Uterus (tissue), 4 donors: ENCODE results near the gene AHCYL2. TPM values are rescaled to one million over a fixed set of nuclear protein-coding genes. Genes with fewer than 3 reads are reported as not detected.
"Not testable (repeated sequence)": the region's sequence is repeated elsewhere in the genome, so short reads cannot be mapped to it uniquely, and the experiment has no call there.

ENCODE experiments used
- DNase-seq, 2 donors: peaks; one replicate each; pipeline ENCODE4 v3.0.0-alpha.2; 2019 to 2020
- H3K27ac ChIP-seq, 2 donors: fragments of 200-600 bp; sonication (generic); 1 replicate in 1 of 2; 2 replicates in 1 of 2; pipeline ENCODE4 v1.5.1; 2016 to 2018
- H3K27me3 ChIP-seq, 2 donors: fragments of 200-600 bp; sonication (generic); one replicate each; pipeline ENCODE4 v1.5.1; 2018 to 2019; ENCODE audit warnings: control low read depth in 1 of 2
- H3K36me3 ChIP-seq, 2 donors: fragments of 200-600 bp; sonication (generic); one replicate each; pipeline ENCODE4 v1.5.1; 2019; ENCODE audit warnings: control low read depth in 1 of 2
- H3K4me1 ChIP-seq, 2 donors: fragments of 200-600 bp; sonication (generic); one replicate each; pipeline ENCODE4 v1.5.1; 2018 to 2019; ENCODE audit warnings: control low read depth in 1 of 2
- H3K4me3 ChIP-seq, 2 donors: fragments of 200-600 bp; sonication (generic); 1 replicate in 1 of 2; 2 replicates in 1 of 2; pipeline ENCODE4 v1.5.1; 2018 to 2019; ENCODE audit warnings: mild to moderate bottlenecking in 1 of 2
- H3K9me3 ChIP-seq, 2 donors: fragments of 200-600 bp; sonication (generic); one replicate each; pipeline ENCODE4 v1.5.1; 2019; ENCODE audit warnings: control low read depth in 1 of 2
- CTCF ChIP-seq, 4 experiments: fragments of 200-600 bp in 2 of 4; fragments of 450-650 bp in 2 of 4; sonication (generic) in 2 of 4; IDR thresholded peaks; one replicate each; pipeline ENCODE4 v1.5.1; 2016 to 2019; ENCODE audit warnings: antibody characterized with exemption in 4 of 4, mild to moderate bottlenecking in 2 of 4, moderate library complexity in 1 of 4
- POLR2A ChIP-seq, 2 donors: fragments of 450-650 bp; IDR thresholded peaks; one replicate each; pipeline ENCODE4 v1.6.1; 2016; ENCODE audit warnings: antibody characterized with exemption in 2 of 2, mild to moderate bottlenecking in 1 of 2, moderate library complexity in 1 of 2
- intact Hi-C: fragments of 100-400 bp; cut with DNase I; formaldehyde crosslinking; loops from one replicate; pipeline ENCODE4 v1.15.1; 2023; ENCODE audit warnings: low total_unique reads
- total RNA-seq, 4 donors: library from RNA; depleted of rRNA in 3 of 4; stranded (reverse); fragments of >200 nt in 3 of 4; gene quantifications; one replicate each; pipeline versions ENCODE4 v1.1.0 to v1.2.4, GENCODE V29; 2014 to 2023
- donor health status: DM: yes; HTN: yes; CAD: no.

AHCYL2 gene
- total RNA-seq, 4 donors from 2014 or later: 5.6 to 29.2 (median 23.7) TPM

GRCh38 chr7:129466796-129467195 lies 242.0 kb downstream of the AHCYL2 start:
- Histone ChIP-seq H3K4me3 (no peak overlapping the region), H3K27me3 (no peaks in the 10 kb centered on the region), H3K9me3 (no peaks in the 10 kb centered on the region), H3K27ac (no peak overlapping the region), H3K36me3 (no peaks in the 10 kb centered on the region), H3K4me1 (no peaks in the 10 kb centered on the region)
- DNase-seq: no peak
- intact Hi-C loops: no loop called here
- no peak for TF ChIP-seq POLR2A (IDR thresholded peaks at IDR 0.05)

- H3K27ac ChIP-seq: no peak overlapping the region
- no peaks in the 10 kb centered on the region for H3K9me3 ChIP-seq
- no peaks in the 10 kb centered on the region for H3K36me3 ChIP-seq
- TF ChIP-seq CTCF (IDR thresholded peaks at IDR 0.05) (no peak), POLR2A (IDR thresholded peaks at IDR 0.05) (no peak)
- intact Hi-C loops: no loop called here
- DNase-seq: no peak
- H3K4me1 ChIP-seq: no peaks in the 10 kb centered on the region
- H3K27me3 ChIP-seq: no peaks in the 10 kb centered on the region
- H3K4me3 ChIP-seq: no peak overlapping the region
Measured at GRCh38 chr7:129468087-129468486, 243.3 kb downstream of the AHCYL2 start.

GRCh38 chr7:129468547-129468946 lies 243.7 kb downstream of the AHCYL2 start:
- H3K4me3 ChIP-seq: no peak overlapping the region
- TF ChIP-seq CTCF (IDR thresholded peaks at IDR 0.05): no peak
- TF ChIP-seq POLR2A (IDR thresholded peaks at IDR 0.05): no peak
- intact Hi-C loops: no loop called here
- DNase-seq: no peak
- no peak overlapping the region for H3K27ac ChIP-seq
- H3K9me3 ChIP-seq: no peaks in the 10 kb centered on the region
- H3K36me3 ChIP-seq: no peaks in the 10 kb centered on the region
- no peaks in the 10 kb centered on the region for H3K27me3 ChIP-seq
- H3K4me1 ChIP-seq: no peaks in the 10 kb centered on the region

GRCh38 chr7:129469930-129470329 lies 245.1 kb downstream of the AHCYL2 start:
- Histone ChIP-seq H3K4me1 (no peaks in the 10 kb centered on the region), H3K36me3 (no peaks in the 10 kb centered on the region), H3K9me3 (no peaks in the 10 kb centered on the region), H3K27me3 (no peaks in the 10 kb centered on the region), H3K4me3 (no peak overlapping the region), H3K27ac (no peak overlapping the region)
- intact Hi-C loops: no loop called here
- no peak for DNase-seq
- no peak for TF ChIP-seq POLR2A (IDR thresholded peaks at IDR 0.05)
- TF ChIP-seq CTCF (IDR thresholded peaks at IDR 0.05): no peak

GRCh38 chr7:129470411-129470810 lies 245.6 kb downstream of the AHCYL2 start:
- no peak for DNase-seq
- Histone ChIP-seq H3K4me1 (no peaks in the 10 kb centered on the region), H3K27ac (no peak overlapping the region), H3K36me3 (no peaks in the 10 kb centered on the region), H3K4me3 (no peak overlapping the region), H3K9me3 (no peaks in the 10 kb centered on the region), H3K27me3 (no peaks in the 10 kb centered on the region)
- TF ChIP-seq CTCF (IDR thresholded peaks at IDR 0.05) (no peak), POLR2A (IDR thresholded peaks at IDR 0.05) (no peak)
- intact Hi-C loops: no loop called here

- H3K27me3 ChIP-seq: no peaks in the 10 kb centered on the region
- intact Hi-C loops: no loop called here
- no peaks in the 10 kb centered on the region for H3K4me1 ChIP-seq
- H3K27ac ChIP-seq: no peak overlapping the region
- no peak overlapping the region for H3K4me3 ChIP-seq
- H3K36me3 ChIP-seq: no peaks in the 10 kb centered on the region
- DNase-seq: no peak
- H3K9me3 ChIP-seq: no peaks in the 10 kb centered on the region
- TF ChIP-seq CTCF (IDR thresholded peaks at IDR 0.05) (no peak), POLR2A (IDR thresholded peaks at IDR 0.05) (no peak)
Measured at GRCh38 chr7:129471402-129471827, 246.6 kb downstream of the AHCYL2 start.

GRCh38 chr7:129475931-129476330 lies 251.1 kb downstream of the AHCYL2 start:
- H3K4me3 ChIP-seq, intact Hi-C loops, H3K4me1 ChIP-seq, H3K36me3 ChIP-seq, DNase-seq, H3K27me3 ChIP-seq, H3K9me3 ChIP-seq, H3K27ac ChIP-seq: not testable (repeated sequence)

- H3K27me3 ChIP-seq, H3K4me1 ChIP-seq, H3K4me3 ChIP-seq, H3K36me3 ChIP-seq, DNase-seq, H3K9me3 ChIP-seq, H3K27ac ChIP-seq, intact Hi-C loops: not testable (repeated sequence)
Measured at GRCh38 chr7:129476398-129476797, 251.6 kb downstream of the AHCYL2 start.
